IMR-90 (cell line): Measurements from ENCODE around the gene FARP1. TPM values are rescaled to one million over a fixed set of nuclear protein-coding genes. Genes with fewer than 3 reads are reported as not detected.

Experiments
- ATAC-seq: fragments of 200-7000 bp; cut with Tn5 transposase; 2 replicates; pipeline ENCODE4 v1.9.1; 2020; ENCODE audit warnings: low read depth, mild to moderate bottlenecking, moderate library complexity
- BruUV-seq: library from RNA; stranded (reverse); fragments of 400-500 nt; replicated peaks from 2 replicates; lab custom pipeline; 2021; lab: Mats Ljungman, UMichigan
- CTCF ChIA-PET: fragments of 300-600 bp; formaldehyde crosslinking; extraction: SDS; loops from one replicate; lab custom pipeline; 2021; ENCODE audit warnings: antibody characterized with exemption; lab: Yijun Ruan, JAX
- POLR2A ChIA-PET: fragments of 300-600 bp; sonication (Branson Sonifier 250); formaldehyde crosslinking; loops from one replicate; lab custom pipeline; 2022; ENCODE audit warnings: antibody characterized with exemption; ENCODE audit not compliant: unreplicated experiment; lab: Charles Lee
- DNase-seq: peaks from one replicate; pipeline ENCODE4 v3.0.0; 2013
- H2AFZ ChIP-seq: replicated peaks from 2 replicates; pipeline ENCODE3; 2013; ENCODE audit warnings: low read length, mild to moderate bottlenecking; ENCODE audit not compliant: poor library complexity
- H2AK5ac ChIP-seq: 2 replicates; pipeline ENCODE4 v1.6.1; 2013; ENCODE audit warnings: low read depth, low read length, inconsistent platforms
- H2AK9ac ChIP-seq: replicated peaks from 2 replicates; pipeline ENCODE3; 2013; ENCODE audit warnings: mild to moderate bottlenecking, low read depth, low read length, moderate library complexity; ENCODE audit not compliant: poor library complexity
- H2BK120ac ChIP-seq: 2 replicates; pipeline ENCODE4 v1.6.1; 2013; ENCODE audit warnings: low read depth, low read length, inconsistent platforms
- H2BK15ac ChIP-seq: 3 replicates; pipeline ENCODE4 v1.6.1; 2013; ENCODE audit warnings: low read depth, low read length, inconsistent platforms
- H2BK20ac ChIP-seq: 2 replicates; pipeline ENCODE4 v1.6.1; 2013; ENCODE audit warnings: low read depth, mild to moderate bottlenecking, inconsistent platforms, low read length, moderate library complexity
- H2BK5ac ChIP-seq: 2 replicates; pipeline ENCODE4 v1.6.1; 2013; ENCODE audit warnings: mild to moderate bottlenecking, low read depth, low read length, inconsistent platforms; ENCODE audit not compliant: poor library complexity, severe bottlenecking
- H3K14ac ChIP-seq: replicated peaks from 2 replicates; pipeline ENCODE4 v1.6.1; 2013; ENCODE audit warnings: low read depth, low read length, inconsistent platforms
- H3K18ac ChIP-seq: 2 replicates; pipeline ENCODE4 v1.6.1; 2013; ENCODE audit warnings: low read depth, low read length, control low read depth
- H3K23ac ChIP-seq: 2 replicates; pipeline ENCODE4 v1.6.1; 2013; ENCODE audit warnings: low read depth, low read length, inconsistent platforms
- H3K27ac ChIP-seq: 2 replicates; pipeline ENCODE4 v1.5.1; 2013; ENCODE audit warnings: mild to moderate bottlenecking, control low read depth, low read length; ENCODE audit not compliant: insufficient read depth
- H3K27me3 ChIP-seq: 2 replicates; pipeline ENCODE4 v1.6.1; 2013; ENCODE audit warnings: low read length; ENCODE audit not compliant: control insufficient read depth, insufficient read depth
- H3K36me3 ChIP-seq: 2 replicates; pipeline ENCODE4 v1.6.1; 2013; ENCODE audit warnings: low read length, mixed read lengths; ENCODE audit not compliant: control insufficient read depth, insufficient read depth
- H3K4ac ChIP-seq: 2 replicates; pipeline ENCODE4 v1.6.1; 2013; ENCODE audit warnings: low read depth, low read length, inconsistent platforms
- H3K4me1 ChIP-seq: 2 replicates; pipeline ENCODE4 v1.6.1; 2013; ENCODE audit warnings: low read length, mixed read lengths; ENCODE audit not compliant: control insufficient read depth, insufficient read depth
- H3K4me2 ChIP-seq: 2 replicates; pipeline ENCODE4 v1.6.1; 2013; ENCODE audit warnings: low read depth, mild to moderate bottlenecking, control low read depth, low read length, moderate library complexity
- H3K4me3 ChIP-seq: 2 replicates; pipeline ENCODE4 v1.5.1; 2013; ENCODE audit warnings: low read depth, mild to moderate bottlenecking, control low read depth, low read length, moderate library complexity; ENCODE audit not compliant: insufficient read depth
- H3K56ac ChIP-seq: 2 replicates; pipeline ENCODE4 v1.6.1; 2013; ENCODE audit warnings: low read length, inconsistent platforms; ENCODE audit not compliant: insufficient read depth; ENCODE audit errors: extremely low read depth
- H3K79me1 ChIP-seq, 2 experiments: 2 replicates each; pipeline ENCODE4 v1.6.1; 2013; ENCODE audit warnings: low read length in 2 of 2, inconsistent platforms in 1 of 2, low read depth in 1 of 2
- H3K9ac ChIP-seq: 2 replicates; pipeline ENCODE4 v1.6.1; 2013; ENCODE audit warnings: low read depth, low read length, control low read depth
- H3K9me1 ChIP-seq: 2 replicates; pipeline ENCODE4 v1.6.1; 2013; ENCODE audit warnings: low read length, inconsistent platforms; ENCODE audit not compliant: insufficient read depth
- H3K9me3 ChIP-seq: 2 replicates; pipeline ENCODE4 v1.6.1; 2013; ENCODE audit warnings: low read length; ENCODE audit not compliant: control insufficient read depth, insufficient read depth
- H4K20me1 ChIP-seq: 2 replicates; pipeline ENCODE4 v1.6.1; 2013; ENCODE audit warnings: low read length, inconsistent platforms; ENCODE audit not compliant: insufficient read depth
- H4K5ac ChIP-seq: 2 replicates; pipeline ENCODE4 v1.6.1; 2013; ENCODE audit warnings: mild to moderate bottlenecking, low read depth, low read length, control low read depth
- H4K8ac ChIP-seq, 2 experiments: 2 replicates each; pipeline ENCODE4 v1.6.1; 2013; ENCODE audit warnings: low read depth in 2 of 2, low read length in 2 of 2, control low read depth in 1 of 2, inconsistent platforms in 1 of 2
- H4K91ac ChIP-seq: 2 replicates; pipeline ENCODE4 v1.6.1; 2013; ENCODE audit warnings: low read depth, low read length, inconsistent platforms; ENCODE audit not compliant: insufficient read depth
- BHLHE40 ChIP-seq: fragments of 150-350 bp; IDR thresholded peaks from 2 replicates; pipeline ENCODE4 v1.6.1; 2016; ENCODE audit warnings: mild to moderate bottlenecking, low read depth, low read length
- CHD1 ChIP-seq: IDR thresholded peaks from 2 replicates; pipeline ENCODE4 v1.6.1; 2012; ENCODE audit warnings: low read depth, low read length, improper control_type of control experiment
- CTCF ChIP-seq: conservative IDR thresholded peaks from 2 replicates; pipeline ENCODE4 v1.5.1; 2012; ENCODE audit warnings: mild to moderate bottlenecking, low read depth, low read length, improper control_type of control experiment
- MXI1 ChIP-seq: IDR thresholded peaks from 2 replicates; pipeline ENCODE4 v1.6.1; 2012; ENCODE audit warnings: low read depth, mild to moderate bottlenecking, low read length, moderate library complexity, borderline replicate concordance
- POLR2A ChIP-seq: IDR thresholded peaks from 2 replicates; pipeline ENCODE4 v1.6.1; 2012; ENCODE audit warnings: mild to moderate bottlenecking, low read depth, low read length
- RCOR1 ChIP-seq: IDR thresholded peaks from 2 replicates; pipeline ENCODE4 v1.6.1; 2012; ENCODE audit warnings: mild to moderate bottlenecking, low read length, improper control_type of control experiment; ENCODE audit not compliant: insufficient replicate concordance
- SMC3 ChIP-seq: fragments of 150-350 bp; IDR thresholded peaks from 2 replicates; pipeline ENCODE4 v1.6.1; 2016; ENCODE audit warnings: low read depth, mild to moderate bottlenecking, antibody characterized with exemption, low read length, moderate library complexity
- USF2 ChIP-seq: fragments of 150-350 bp; IDR thresholded peaks from 2 replicates; pipeline ENCODE4 v1.6.1; 2017; ENCODE audit warnings: mild to moderate bottlenecking, antibody characterized with exemption, low read length, low read depth
- WGBS, 2 experiments: methylation state at CpG; one replicate each; pipeline versions ENCODE4 v1.1.5 to v1.1.7; 2013; ENCODE audit warnings: missing lambda C conversion rate in 2 of 2; ENCODE audit not compliant: insufficient read length in 1 of 2; ENCODE audit errors: extremely low coverage in 2 of 2; 5-methylcytosine and 5-hydroxymethylcytosine counted together
- dilution Hi-C: fragments of 300-500 bp; cut with HindIII; formaldehyde crosslinking; loops from one replicate; pipeline ENCODE4 v1.14.3; 2018; ENCODE audit warnings: low sequenced_read_pairs; ENCODE audit not compliant: unreplicated experiment
- in situ Hi-C: fragments of 300-500 bp; cut with MboI; formaldehyde crosslinking; loops from 3 replicates; pipeline ENCODE4 v1.14.3; 2019; ENCODE audit warnings: low sequenced_read_pairs, inconsistent platforms, mixed read lengths
- intact Hi-C: fragments of 100-400 bp; cut with micrococcal nuclease; formaldehyde crosslinking; loops from 2 replicates; pipeline ENCODE4 v1.10.0; 2022
- polyA plus RNA-seq, 3 experiments: library from polyadenylated mRNA; depleted of rRNA; stranded (reverse); fragments of >200 nt; gene quantifications; 2 replicates each; pipeline ENCODE4 v1.2.3, GENCODE V29; 2012; ENCODE audit warnings: low replicate concordance in 1 of 3
- total RNA-seq: library from RNA; depleted of rRNA; stranded (reverse); fragments of >200 nt; gene quantifications from 2 replicates; pipeline ENCODE4 v1.2.3, GENCODE V29; 2012

Gene FARP1
- total and polyA plus RNA-seq, 2 of the 4 experiments (the other 2 are of a cell fraction) = 39.6 to 57.0 TPM

GRCh38 chr13:98332222-98332621 lies 189.3 kb downstream of the FARP1 start:
- Histone ChIP-seq H3K27ac (no peak overlapping the region), H3K18ac (no peak overlapping the region), H3K36me3 (peaks cover 3% of the 10 kb centered on the region), H4K5ac (no peak overlapping the region), H4K20me1 (peaks cover 14% of the 10 kb centered on the region), H3K9me1 (peaks cover 19% of the 10 kb centered on the region), H2AFZ (no peak overlapping the region), H3K4me1 (peaks cover 13% of the 10 kb centered on the region), H4K8ac (no peak overlapping the region), H3K4ac (no peak overlapping the region), H2BK120ac (no peak overlapping the region), H2BK20ac (no peak overlapping the region), H3K4me2 (no peak overlapping the region), H3K56ac (no peak overlapping the region), H3K14ac (no peak overlapping the region), H3K79me1 (peaks cover 65 to 86% of the 10 kb centered on the region in 2 experiments), H2AK5ac (no peak overlapping the region), H3K27me3 (no peaks in the 10 kb centered on the region), H3K9ac (no peak overlapping the region), H4K91ac (no peak overlapping the region), H3K23ac (no peak overlapping the region), H2BK15ac (no peak overlapping the region), H3K9me3 (no peaks in the 10 kb centered on the region), H3K4me3 (no peak overlapping the region), H2AK9ac (no peak overlapping the region), H2BK5ac (no peak overlapping the region)
- no CpG with 5 or more reads among the region's 2 CpGs for WGBS, 2 experiments
- no TSS peak for BruUV-seq
- DNase-seq (no peak), ATAC-seq (no peak)
- POLR2A ChIA-PET = interaction anchor here (0.6 kb wide), 1 partner anchor 22 kb away, joined by 3 read pairs; no protein-coding TSS in a partner anchor
- intact Hi-C loops = no loop called here
- CTCF ChIA-PET = no interaction called here
- TF ChIP-seq MXI1 (no peak), CTCF (no peak), USF2 (no peak), CHD1 (no peak), BHLHE40 (no peak), POLR2A (no peak), SMC3 (no peak), RCOR1 (no peak)
- dilution Hi-C loops = no loop called here
- in situ Hi-C loops = no loop called here
